Ishikawa (cell line): Measurements from ENCODE around the gene TCF4.

Experiments used
- EP300 ChIP-seq: IDR thresholded peaks from 2 replicates; pipeline ENCODE4 v1.6.1; 2012; ENCODE audit warnings: borderline replicate concordance
- FOXM1 ChIP-seq: IDR thresholded peaks from 2 replicates; pipeline ENCODE4 v1.6.1; 2012; ENCODE audit warnings: low read depth, borderline replicate concordance
- TAF1 ChIP-seq: IDR thresholded peaks from 2 replicates; pipeline ENCODE4 v1.6.1; 2012; ENCODE audit warnings: low read depth, mild to moderate bottlenecking
- YY1 ChIP-seq: IDR thresholded peaks from 2 replicates; pipeline ENCODE4 v1.6.1; 2012; ENCODE audit warnings: low read depth
- TF ChIP-seq, protein P1 (sequence below): IDR thresholded peaks from 2 replicates; pipeline ENCODE4 v1.6.1; 2012; ENCODE audit warnings: low read depth, mild to moderate bottlenecking

DNA sequence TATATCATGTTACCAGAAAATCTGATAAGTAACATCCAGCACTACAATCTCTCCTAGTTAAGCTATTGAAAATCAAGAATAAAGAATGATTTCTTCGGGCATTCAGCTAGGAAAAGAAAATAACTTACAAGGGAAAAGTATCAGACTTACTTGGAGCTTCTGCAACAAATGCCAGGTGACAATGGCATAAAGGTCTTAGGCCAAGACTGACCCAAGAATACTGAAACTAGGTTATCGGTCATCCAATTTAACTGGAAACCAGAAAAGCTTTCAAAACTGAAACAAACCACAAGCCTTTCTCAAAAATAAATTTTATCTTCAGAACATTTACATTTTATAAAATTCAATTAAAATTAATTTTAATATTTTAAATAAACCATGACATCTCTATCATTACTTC is 414.7 kb downstream of the TCF4 start:
- TF ChIP-seq YY1 (no peak), TAF1 (no peak), FOXM1 (no peak), EP300 (no peak)
- TF ChIP-seq, protein P1, sequence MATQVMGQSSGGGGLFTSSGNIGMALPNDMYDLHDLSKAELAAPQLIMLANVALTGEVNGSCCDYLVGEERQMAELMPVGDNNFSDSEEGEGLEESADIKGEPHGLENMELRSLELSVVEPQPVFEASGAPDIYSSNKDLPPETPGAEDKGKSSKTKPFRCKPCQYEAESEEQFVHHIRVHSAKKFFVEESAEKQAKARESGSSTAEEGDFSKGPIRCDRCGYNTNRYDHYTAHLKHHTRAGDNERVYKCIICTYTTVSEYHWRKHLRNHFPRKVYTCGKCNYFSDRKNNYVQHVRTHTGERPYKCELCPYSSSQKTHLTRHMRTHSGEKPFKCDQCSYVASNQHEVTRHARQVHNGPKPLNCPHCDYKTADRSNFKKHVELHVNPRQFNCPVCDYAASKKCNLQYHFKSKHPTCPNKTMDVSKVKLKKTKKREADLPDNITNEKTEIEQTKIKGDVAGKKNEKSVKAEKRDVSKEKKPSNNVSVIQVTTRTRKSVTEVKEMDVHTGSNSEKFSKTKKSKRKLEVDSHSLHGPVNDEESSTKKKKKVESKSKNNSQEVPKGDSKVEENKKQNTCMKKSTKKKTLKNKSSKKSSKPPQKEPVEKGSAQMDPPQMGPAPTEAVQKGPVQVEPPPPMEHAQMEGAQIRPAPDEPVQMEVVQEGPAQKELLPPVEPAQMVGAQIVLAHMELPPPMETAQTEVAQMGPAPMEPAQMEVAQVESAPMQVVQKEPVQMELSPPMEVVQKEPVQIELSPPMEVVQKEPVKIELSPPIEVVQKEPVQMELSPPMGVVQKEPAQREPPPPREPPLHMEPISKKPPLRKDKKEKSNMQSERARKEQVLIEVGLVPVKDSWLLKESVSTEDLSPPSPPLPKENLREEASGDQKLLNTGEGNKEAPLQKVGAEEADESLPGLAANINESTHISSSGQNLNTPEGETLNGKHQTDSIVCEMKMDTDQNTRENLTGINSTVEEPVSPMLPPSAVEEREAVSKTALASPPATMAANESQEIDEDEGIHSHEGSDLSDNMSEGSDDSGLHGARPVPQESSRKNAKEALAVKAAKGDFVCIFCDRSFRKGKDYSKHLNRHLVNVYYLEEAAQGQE, result no peak
